ENCODE data around the gene OTX2. TPM values are rescaled to one million over a fixed set of nuclear protein-coding genes. Genes with fewer than 3 reads are reported as not detected.

Gene OTX2
- total RNA-seq, 1 experiment from 2014 or later, result 148 TPM

Other genes starting within 250 kb of the OTX2 start
- gene TMEM260, start 230.7 kb downstream of the OTX2 start, total RNA-seq (2014; rRNA removed; shearing (Covaris generic)), result 10.6 and 12.2 TPM in 2 replicates